ENCODE data around the gene CMSS1. TPM values are rescaled to one million over a fixed set of nuclear protein-coding genes. Genes with fewer than 3 reads are reported as not detected.

CMSS1 gene
- total RNA-seq, 1 experiment from 2014 or later: 55.8 TPM

- peaks cover 32% of the 10 kb centered on the region for H3K4me1 Mint-ChIP-seq (ENCODE audit: low read depth, unreplicated experiment)
- intact Hi-C loops (cut with micrococcal nuclease; ENCODE audit: unreplicated experiment): loop anchor here (10.0 kb wide), 1 partner anchor 236 kb away; no protein-coding TSS in a partner anchor
- no peak overlapping the region for H3K4me3 Mint-ChIP-seq (ENCODE audit: low read depth, unreplicated experiment)
- H3K27me3 Mint-ChIP-seq (ENCODE audit: unreplicated experiment): no peaks in the 10 kb centered on the region
- H3K27ac Mint-ChIP-seq (ENCODE audit: unreplicated experiment): peak overlapping the region; percentile 72
- no peaks in the 10 kb centered on the region for H3K9me3 Mint-ChIP-seq (ENCODE audit: low read depth, unreplicated experiment)
- peak; percentile 23 for DNase-seq
- BruUV-seq (replicated peaks): no TSS peak
- CTCF ChIA-PET: interaction anchor here (0.6 to 1.4 kb wide), 5 partner anchors 10 to 196 kb away, joined by 3 to 4 read pairs (median 4); no protein-coding TSS in a partner anchor
- H3K36me3 Mint-ChIP-seq (ENCODE audit: insufficient read depth, unreplicated experiment): peaks cover 8% of the 10 kb centered on the region
- TF ChIP-seq CTCF (IDR thresholded peaks at IDR 0.05; ENCODE audit: unreplicated experiment): no peak
Observed at GRCh38 chr3:100080573-100080972, 262.9 kb downstream of the CMSS1 start.

- H3K36me3 Mint-ChIP-seq (ENCODE audit: insufficient read depth, unreplicated experiment): peaks cover 8% of the 10 kb centered on the region
- CTCF ChIA-PET: no interaction called here
Observed at GRCh38 chr3:100081311-100081710, 263.6 kb downstream of the CMSS1 start.

GRCh38 chr3:100081986-100082692 is 264.5 kb downstream of the CMSS1 start:
- DNase-seq: no peak
- Mint-ChIP-seq H3K27ac (ENCODE audit: unreplicated experiment) (no peak overlapping the region), H3K4me1 (ENCODE audit: low read depth, unreplicated experiment) (peaks cover 16% of the 10 kb centered on the region)

More at GRCh38 chr3:100081311-100081710, 263.6 kb downstream of the CMSS1 start:
- Mint-ChIP-seq H3K27me3 (ENCODE audit: unreplicated experiment) (no peaks in the 10 kb centered on the region), H3K4me3 (ENCODE audit: low read depth, unreplicated experiment) (no peak overlapping the region), H3K27ac (ENCODE audit: unreplicated experiment) (peak overlapping the region; percentile 72), H3K4me1 (ENCODE audit: low read depth, unreplicated experiment) (peaks cover 25% of the 10 kb centered on the region), H3K9me3 (ENCODE audit: low read depth, unreplicated experiment) (no peaks in the 10 kb centered on the region)
- BruUV-seq (replicated peaks): no TSS peak
- no peak for DNase-seq
- no peak for TF ChIP-seq CTCF (IDR thresholded peaks at IDR 0.05; ENCODE audit: unreplicated experiment)
- intact Hi-C loops (cut with micrococcal nuclease; ENCODE audit: unreplicated experiment): loop anchor here (10.0 kb wide), 1 partner anchor 237 kb away; no protein-coding TSS in a partner anchor

GRCh38 chr3:100082714-100083113 is 265.1 kb downstream of the CMSS1 start:
- H3K27me3 Mint-ChIP-seq (ENCODE audit: unreplicated experiment): no peaks in the 10 kb centered on the region
- peaks cover 8% of the 10 kb centered on the region for H3K36me3 Mint-ChIP-seq (ENCODE audit: insufficient read depth, unreplicated experiment)
- CTCF ChIA-PET: no interaction called here
- no peak for DNase-seq
- intact Hi-C loops (cut with micrococcal nuclease; ENCODE audit: unreplicated experiment): loop anchor here (10.0 kb wide), 1 partner anchor 238 kb away; no protein-coding TSS in a partner anchor
- no peak overlapping the region for H3K27ac Mint-ChIP-seq (ENCODE audit: unreplicated experiment)
- H3K9me3 Mint-ChIP-seq (ENCODE audit: low read depth, unreplicated experiment): no peaks in the 10 kb centered on the region
- no TSS peak for BruUV-seq (replicated peaks)
- peaks cover 11% of the 10 kb centered on the region for H3K4me1 Mint-ChIP-seq (ENCODE audit: low read depth, unreplicated experiment)
- no peak for TF ChIP-seq CTCF (IDR thresholded peaks at IDR 0.05; ENCODE audit: unreplicated experiment)
- no peak overlapping the region for H3K4me3 Mint-ChIP-seq (ENCODE audit: low read depth, unreplicated experiment)

More at GRCh38 chr3:100081986-100082692, 264.5 kb downstream of the CMSS1 start:
- Mint-ChIP-seq H3K4me3 (ENCODE audit: low read depth, unreplicated experiment) (no peak overlapping the region), H3K27me3 (ENCODE audit: unreplicated experiment) (no peaks in the 10 kb centered on the region), H3K36me3 (ENCODE audit: insufficient read depth, unreplicated experiment) (peaks cover 8% of the 10 kb centered on the region), H3K9me3 (ENCODE audit: low read depth, unreplicated experiment) (no peaks in the 10 kb centered on the region)
- no peak for TF ChIP-seq CTCF (IDR thresholded peaks at IDR 0.05; ENCODE audit: unreplicated experiment)
- CTCF ChIA-PET: no interaction called here
- intact Hi-C loops (cut with micrococcal nuclease; ENCODE audit: unreplicated experiment): loop anchor here (10.0 kb wide), 1 partner anchor 237 kb away; no protein-coding TSS in a partner anchor
- no TSS peak for BruUV-seq (replicated peaks)

Data from Calu3 (cell line).